CD4-positive, alpha-beta T cell treated with Interleukin-15 for 4 hours (primary cell): Measurements from ENCODE around the gene DOCK9.

ENCODE experiments used
- DNase-seq: peaks from one replicate; pipeline ENCODE4 v3.0.0-alpha.2; 2020; ENCODE audit warnings: low spot score

The DOCK9 gene

GRCh38 chr13:98998831-98999638 is 21.2 kb upstream of the DOCK9 start:
- DNase-seq, result peak; percentile 62

GRCh38 chr13:98997738-98998641 is 20.1 kb upstream of the DOCK9 start:
- DNase-seq, result no peak

GRCh38 chr13:98997011-98997730 is 19.3 kb upstream of the DOCK9 start:
- DNase-seq, result no peak

GRCh38 chr13:98996046-98996445 is 18.2 kb upstream of the DOCK9 start:
- DNase-seq, result no peak

GRCh38 chr13:98994896-98995295 is 17.0 kb upstream of the DOCK9 start:
- peak; percentile 34 for DNase-seq

- DNase-seq, result no peak
Measured at GRCh38 chr13:98994080-98994479, 16.2 kb upstream of the DOCK9 start.

GRCh38 chr13:98992355-98992754 is 14.5 kb upstream of the DOCK9 start:
- no peak for DNase-seq

- DNase-seq, result no peak
Measured at GRCh38 chr13:98990701-98991100, 12.8 kb upstream of the DOCK9 start.

- DNase-seq, result no peak
Measured at GRCh38 chr13:98989469-98990235, 11.8 kb upstream of the DOCK9 start.

GRCh38 chr13:98988780-98989179 is 10.9 kb upstream of the DOCK9 start:
- no peak for DNase-seq

- no peak for DNase-seq
Measured at GRCh38 chr13:98988277-98988676, 10.4 kb upstream of the DOCK9 start.

GRCh38 chr13:98987275-98987674 is 9.4 kb upstream of the DOCK9 start:
- no peak for DNase-seq

- no peak for DNase-seq
Measured at GRCh38 chr13:98986226-98986846, 8.5 kb upstream of the DOCK9 start.

- DNase-seq, result no peak
Measured at GRCh38 chr13:98985591-98985990, 7.7 kb upstream of the DOCK9 start.

GRCh38 chr13:98984983-98985382 is 7.1 kb upstream of the DOCK9 start:
- no peak for DNase-seq

GRCh38 chr13:98984118-98984517 is 6.3 kb upstream of the DOCK9 start:
- DNase-seq, result no peak

- DNase-seq, result no peak
Measured at GRCh38 chr13:98983182-98983581, 5.3 kb upstream of the DOCK9 start.

- no peak for DNase-seq
Measured at GRCh38 chr13:98981369-98982080, 3.7 kb upstream of the DOCK9 start.

GRCh38 chr13:98979012-98979660 is 1.3 kb upstream of the DOCK9 start:
- DNase-seq, result no peak

GRCh38 chr13:98978280-98978679 is 416 bp upstream of the DOCK9 start:
- no peak for DNase-seq
